ENCODE measurements around the gene FLNC.

DNA sequence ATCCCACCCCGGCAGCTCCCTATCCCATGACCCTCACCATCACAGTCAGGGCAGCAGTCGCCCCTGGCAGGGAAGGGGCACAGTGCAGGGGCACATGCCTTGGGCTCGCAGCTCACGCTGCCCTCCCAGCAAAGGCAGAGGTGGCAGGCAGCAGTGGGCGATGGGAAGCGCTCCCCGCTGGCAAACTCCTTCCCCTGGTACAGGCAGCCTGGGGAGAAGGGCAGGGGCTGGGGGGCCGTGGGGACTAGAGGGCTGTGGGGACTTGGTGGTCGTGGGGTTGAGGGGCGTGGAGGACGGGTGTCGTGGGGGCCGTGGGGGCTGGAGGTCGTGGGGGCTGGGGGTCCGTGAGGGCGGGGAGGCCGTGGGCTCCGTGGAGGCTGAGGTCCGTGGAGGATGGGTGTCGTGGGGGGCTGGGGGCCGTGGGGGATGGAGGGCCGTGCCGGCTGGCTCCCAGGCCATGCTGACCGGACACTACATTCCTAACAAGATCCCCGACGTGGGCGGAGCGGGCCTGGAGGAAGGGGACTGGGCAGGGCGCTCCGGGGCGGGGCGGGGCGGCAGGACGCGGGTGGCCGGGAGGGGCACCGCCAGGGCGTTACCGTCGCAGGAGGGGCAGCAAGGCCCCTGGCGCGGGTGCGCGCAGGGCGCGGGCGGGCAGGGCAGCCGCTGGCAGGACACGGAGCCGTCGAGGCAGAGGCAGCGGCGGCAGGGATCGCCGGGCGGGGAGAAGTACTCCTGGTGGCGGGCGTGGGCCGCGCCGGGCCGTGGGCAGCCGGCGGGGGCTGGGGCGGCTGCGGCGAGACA, 60.3 kb downstream of the FLNC start:
- TF ChIP-seq POLR2A (IDR thresholded peaks at IDR 0.05; ENCODE audit: low read depth, low read length) (no peak), POLR2AphosphoS5 (IDR thresholded peaks at IDR 0.05; ENCODE audit: low read depth, low read length) (no peak), TAF1 (IDR thresholded peaks at IDR 0.05; ENCODE audit: borderline replicate concordance, low read depth, low read length) (no peak)
